ENCODE results near the gene ULBP2. TPM values are rescaled to one million over a fixed set of nuclear protein-coding genes. Genes with fewer than 3 reads are reported as not detected.

Gene ULBP2
- total RNA-seq, 1 experiment from 2014 or later = 4.2 TPM

DNA sequence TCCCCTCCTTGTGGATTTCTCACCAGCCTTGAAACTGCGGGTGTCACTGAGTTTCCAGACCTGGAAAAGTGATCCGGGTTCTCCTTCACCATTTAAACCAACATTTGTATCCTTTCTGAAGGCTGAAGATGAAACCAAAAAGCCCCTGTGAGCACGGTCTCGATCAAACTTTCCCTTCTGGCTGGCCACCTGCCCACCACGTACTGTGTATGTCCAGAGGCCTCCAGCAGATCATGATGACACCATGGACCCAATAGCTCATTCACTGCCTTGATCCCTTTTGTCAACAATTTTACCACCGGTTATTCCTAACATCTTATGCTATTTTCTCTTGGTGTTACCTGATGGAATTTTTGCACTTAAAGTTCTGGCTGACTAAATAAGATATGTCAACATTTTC, 37.5 kb downstream of the ULBP2 start:
- intact Hi-C loops (cut with micrococcal nuclease; ENCODE audit: unreplicated experiment) = no loop called here
- Histone ChIP-seq H3K27me3 (replicated peaks; ENCODE audit: insufficient read depth, low read depth, low read length, poor library complexity) (peaks cover 84% of the 10 kb centered on the region), H3K4me1 (ENCODE audit: insufficient read depth, low read length, poor library complexity, severe bottlenecking) (no peaks in the 10 kb centered on the region), H3K4me3 (ENCODE audit: low read depth, low read length, poor library complexity, severe bottlenecking) (no peak overlapping the region), H3K36me3 (ENCODE audit: insufficient read depth, low read length, poor library complexity, severe bottlenecking) (no peaks in the 10 kb centered on the region), H3K27ac (ENCODE audit: low read depth, low read length, poor library complexity, severe bottlenecking) (no peak overlapping the region), H3K9me3 (ENCODE audit: low read depth, low read length, poor library complexity, severe bottlenecking) (no peaks in the 10 kb centered on the region)
- POLR2A ChIA-PET (ENCODE audit: low non-redundant PET) = no interaction called here
- no peak for DNase-seq (ENCODE audit: low spot score)
- no TSS peak for BruUV-seq (replicated peaks)
- CTCF ChIA-PET = interaction anchor here (0.6 kb wide), 1 partner anchor 75 kb away, joined by 3 read pairs; no protein-coding TSS in a partner anchor
- TF ChIP-seq EZH2 (IDR thresholded peaks at IDR 0.05; ENCODE audit: borderline replicate concordance, low read depth, low read length, poor library complexity, severe bottlenecking) = no peak
- TF ChIP-seq, protein P1, sequence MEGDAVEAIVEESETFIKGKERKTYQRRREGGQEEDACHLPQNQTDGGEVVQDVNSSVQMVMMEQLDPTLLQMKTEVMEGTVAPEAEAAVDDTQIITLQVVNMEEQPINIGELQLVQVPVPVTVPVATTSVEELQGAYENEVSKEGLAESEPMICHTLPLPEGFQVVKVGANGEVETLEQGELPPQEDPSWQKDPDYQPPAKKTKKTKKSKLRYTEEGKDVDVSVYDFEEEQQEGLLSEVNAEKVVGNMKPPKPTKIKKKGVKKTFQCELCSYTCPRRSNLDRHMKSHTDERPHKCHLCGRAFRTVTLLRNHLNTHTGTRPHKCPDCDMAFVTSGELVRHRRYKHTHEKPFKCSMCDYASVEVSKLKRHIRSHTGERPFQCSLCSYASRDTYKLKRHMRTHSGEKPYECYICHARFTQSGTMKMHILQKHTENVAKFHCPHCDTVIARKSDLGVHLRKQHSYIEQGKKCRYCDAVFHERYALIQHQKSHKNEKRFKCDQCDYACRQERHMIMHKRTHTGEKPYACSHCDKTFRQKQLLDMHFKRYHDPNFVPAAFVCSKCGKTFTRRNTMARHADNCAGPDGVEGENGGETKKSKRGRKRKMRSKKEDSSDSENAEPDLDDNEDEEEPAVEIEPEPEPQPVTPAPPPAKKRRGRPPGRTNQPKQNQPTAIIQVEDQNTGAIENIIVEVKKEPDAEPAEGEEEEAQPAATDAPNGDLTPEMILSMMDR (conservative IDR thresholded peaks at IDR 0.05; ENCODE audit: low read depth, low read length) = no peak

DNA sequence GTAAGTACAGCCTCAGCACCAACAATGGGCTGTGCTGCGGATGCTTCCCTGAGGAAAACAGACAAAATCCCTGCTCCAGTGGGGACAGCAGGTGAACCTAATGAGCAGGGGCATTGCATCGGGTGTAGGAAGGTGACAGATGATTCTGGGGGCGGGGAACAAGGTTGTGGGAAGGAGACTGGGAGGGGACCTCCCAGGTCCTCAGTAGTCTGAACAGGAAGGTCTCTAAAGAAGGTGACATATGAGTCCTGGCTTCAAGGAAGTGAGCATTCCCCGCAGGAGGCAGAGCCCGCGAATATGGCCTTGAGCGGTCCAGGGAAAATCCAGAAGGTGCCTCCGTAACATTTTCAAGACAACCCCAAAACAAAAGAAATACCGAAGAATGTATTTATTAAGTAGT, 41.3 kb downstream of the ULBP2 start:
- Histone ChIP-seq H3K9me3 (ENCODE audit: low read depth, low read length, poor library complexity, severe bottlenecking) (peaks cover 7% of the 10 kb centered on the region), H3K27ac (ENCODE audit: low read depth, low read length, poor library complexity, severe bottlenecking) (no peak overlapping the region), H3K4me3 (ENCODE audit: low read depth, low read length, poor library complexity, severe bottlenecking) (no peak overlapping the region), H3K36me3 (ENCODE audit: insufficient read depth, low read length, poor library complexity, severe bottlenecking) (no peaks in the 10 kb centered on the region), H3K4me1 (ENCODE audit: insufficient read depth, low read length, poor library complexity, severe bottlenecking) (no peaks in the 10 kb centered on the region), H3K27me3 (replicated peaks; ENCODE audit: insufficient read depth, low read depth, low read length, poor library complexity) (peaks cover 92% of the 10 kb centered on the region)
- ChIA-PET POLR2A (ENCODE audit: low non-redundant PET) (no interaction called here), CTCF (no interaction called here)
- no TSS peak for BruUV-seq (replicated peaks)
- DNase-seq (ENCODE audit: low spot score) = no peak
- TF ChIP-seq, protein P1 (conservative IDR thresholded peaks at IDR 0.05; ENCODE audit: low read depth, low read length) = no peak
- no peak for TF ChIP-seq EZH2 (IDR thresholded peaks at IDR 0.05; ENCODE audit: borderline replicate concordance, low read depth, low read length, poor library complexity, severe bottlenecking)
- intact Hi-C loops (cut with micrococcal nuclease; ENCODE audit: unreplicated experiment) = no loop called here

DNA sequence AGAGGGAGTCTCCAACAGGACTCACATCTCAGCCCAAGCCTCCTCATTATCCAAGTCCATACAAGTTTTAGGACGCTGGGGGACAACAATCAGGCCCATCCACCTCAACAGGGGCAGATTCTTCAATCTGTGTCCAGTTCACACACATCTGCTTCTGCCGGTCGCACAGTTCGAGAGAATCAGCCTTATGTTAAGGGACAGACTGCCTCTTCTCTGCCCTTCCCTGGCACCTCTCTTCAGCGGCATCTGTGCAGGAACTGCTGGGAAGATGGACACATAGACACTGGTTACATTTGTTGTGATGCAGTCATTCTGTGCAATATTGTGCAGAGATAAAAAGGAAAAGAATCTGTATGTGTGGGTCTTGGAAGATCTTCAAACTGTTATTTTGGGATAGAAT, 43.0 kb downstream of the ULBP2 start:
- Histone ChIP-seq H3K4me1 (ENCODE audit: insufficient read depth, low read length, poor library complexity, severe bottlenecking) (peaks cover under 1% of the 10 kb centered on the region), H3K27ac (ENCODE audit: low read depth, low read length, poor library complexity, severe bottlenecking) (no peak overlapping the region), H3K9me3 (ENCODE audit: low read depth, low read length, poor library complexity, severe bottlenecking) (peaks cover 11% of the 10 kb centered on the region), H3K27me3 (replicated peaks; ENCODE audit: insufficient read depth, low read depth, low read length, poor library complexity) (peaks cover 92% of the 10 kb centered on the region), H3K4me3 (ENCODE audit: low read depth, low read length, poor library complexity, severe bottlenecking) (no peak overlapping the region), H3K36me3 (ENCODE audit: insufficient read depth, low read length, poor library complexity, severe bottlenecking) (no peaks in the 10 kb centered on the region)
- DNase-seq (ENCODE audit: low spot score) = no peak
- BruUV-seq (replicated peaks) = no TSS peak
- POLR2A ChIA-PET (ENCODE audit: low non-redundant PET) = interaction anchor here (0.8 kb wide), 1 partner anchor 268 kb away, joined by 10 read pairs; no protein-coding TSS in a partner anchor
- CTCF ChIA-PET = no interaction called here
- intact Hi-C loops (cut with micrococcal nuclease; ENCODE audit: unreplicated experiment) = no loop called here
- TF ChIP-seq, protein P1 (conservative IDR thresholded peaks at IDR 0.05; ENCODE audit: low read depth, low read length) = no peak
